CD14-positive monocyte (primary cell): Measurements from ENCODE around the gene FANCI. TPM values are rescaled to one million over a fixed set of nuclear protein-coding genes. Genes with fewer than 3 reads are reported as not detected.

Experiments used
- DNase-seq, 3 donors: peaks; one replicate each; pipeline ENCODE4 v3.0.0-alpha.2; 2011 to 2022
- H2AFZ ChIP-seq: 2 replicates; pipeline ENCODE4 v1.6.0; 2012; ENCODE audit warnings: mild to moderate bottlenecking, low read depth, low read length, inconsistent platforms; ENCODE audit not compliant: insufficient read depth, poor library complexity, severe bottlenecking
- H3K27ac ChIP-seq, 2 donors: 1 replicate in 1 of 2; 2 replicates in 1 of 2; pipeline ENCODE4 v1.5.1; 2012 to 2013; ENCODE audit warnings: low read length in 2 of 2, control low read depth in 1 of 2, inconsistent platforms in 1 of 2, low read depth in 1 of 2, mild to moderate bottlenecking in 1 of 2
- H3K27me3 ChIP-seq, 2 donors: one replicate each; pipeline versions ENCODE4 v1.6.0 to v1.6.1; 2011 to 2013; ENCODE audit warnings: low read length in 2 of 2; ENCODE audit not compliant: control insufficient read depth in 2 of 2, insufficient read depth in 2 of 2
- H3K36me3 ChIP-seq, 2 donors: replicated peaks in 1 of 2; 1 replicate in 1 of 2; 2 replicates in 1 of 2; pipeline versions ENCODE4 v1.5.1 to v1.6.1; 2012 to 2013; ENCODE audit warnings: low read length in 2 of 2, control low read depth in 1 of 2, inconsistent platforms in 1 of 2, mild to moderate bottlenecking in 1 of 2; ENCODE audit not compliant: insufficient read depth in 2 of 2, control insufficient read depth in 1 of 2
- H3K4me1 ChIP-seq, 2 donors: 1 replicate in 1 of 2; 2 replicates in 1 of 2; pipeline versions ENCODE4 v1.5.1 to v1.6.1; 2012 to 2013; ENCODE audit warnings: low read length in 2 of 2, control low read depth in 1 of 2, inconsistent platforms in 1 of 2, mild to moderate bottlenecking in 1 of 2, moderate library complexity in 1 of 2; ENCODE audit not compliant: insufficient read depth in 2 of 2, control insufficient read depth in 1 of 2
- H3K4me2 ChIP-seq: replicated peaks from 2 replicates; pipeline ENCODE3; 2012; ENCODE audit warnings: low read length, moderate library complexity, mild to moderate bottlenecking; ENCODE audit not compliant: poor library complexity, severe bottlenecking; ENCODE audit errors: extremely low read depth
- H3K4me3 ChIP-seq, 3 experiments: fragments of 200-600 bp in 1 of 3; sonication (generic) in 1 of 3; replicated peaks in 1 of 3; 1 replicate in 2 of 3; 2 replicates in 1 of 3; pipeline ENCODE4 v1.5.1; 2011 to 2013; ENCODE audit warnings: low read length in 3 of 3, mild to moderate bottlenecking in 3 of 3, control low read depth in 2 of 3, low read depth in 2 of 3, inconsistent platforms in 1 of 3, moderate library complexity in 1 of 3
- H3K79me2 ChIP-seq: 2 replicates; pipeline ENCODE4 v1.6.0; 2012; ENCODE audit warnings: mild to moderate bottlenecking, control low read depth, inconsistent platforms, low read length, moderate library complexity; ENCODE audit not compliant: insufficient read depth
- H3K9ac ChIP-seq: 2 replicates; pipeline ENCODE4 v1.6.0; 2017; ENCODE audit warnings: low read length, mild to moderate bottlenecking; ENCODE audit not compliant: insufficient read depth, poor library complexity, severe bottlenecking
- H3K9me3 ChIP-seq, 2 donors: replicated peaks in 1 of 2; 1 replicate in 1 of 2; 2 replicates in 1 of 2; pipeline versions ENCODE4 v1.5.1 to v1.6.1; 2012 to 2013; ENCODE audit warnings: low read length in 2 of 2, control low read depth in 1 of 2; ENCODE audit not compliant: control insufficient read depth in 1 of 2, insufficient read depth in 1 of 2
- H4K20me1 ChIP-seq: 2 replicates; pipeline ENCODE4 v1.6.0; 2012; ENCODE audit warnings: mild to moderate bottlenecking, low read length, control low read depth, moderate library complexity; ENCODE audit not compliant: insufficient read depth
- H3K27ac Mint-ChIP-seq, 7 donors: one replicate each; pipeline ENCODE4 v1.8.0; 2020; ENCODE audit warnings: mild to moderate bottlenecking in 7 of 7, mixed read lengths in 7 of 7, moderate library complexity in 6 of 7, inconsistent platforms in 2 of 7
- H3K27me3 Mint-ChIP-seq, 3 donors: one replicate each; pipeline ENCODE4 v1.8.0; 2021 to 2022; ENCODE audit warnings: low read depth in 3 of 3, mild to moderate bottlenecking in 3 of 3, mixed read lengths in 3 of 3, moderate library complexity in 3 of 3, inconsistent platforms in 1 of 3
- H3K36me3 Mint-ChIP-seq, 2 donors: one replicate each; pipeline ENCODE4 v1.8.0; 2020; ENCODE audit warnings: mixed read lengths in 2 of 2, inconsistent platforms in 1 of 2, mild to moderate bottlenecking in 1 of 2
- H3K4me1 Mint-ChIP-seq: one replicate; pipeline ENCODE4 v1.8.0; 2020; ENCODE audit warnings: mild to moderate bottlenecking, mixed read lengths
- H3K4me3 Mint-ChIP-seq, 2 donors: one replicate each; pipeline ENCODE4 v1.8.0; 2020; ENCODE audit warnings: mild to moderate bottlenecking in 2 of 2, mixed read lengths in 2 of 2, moderate library complexity in 1 of 2
- H3K9me3 Mint-ChIP-seq, 7 donors: one replicate each; pipeline ENCODE4 v1.8.0; 2020 to 2022; ENCODE audit warnings: mixed read lengths in 7 of 7, mild to moderate bottlenecking in 6 of 7, moderate library complexity in 6 of 7, inconsistent platforms in 2 of 7
- WGBS: methylation state at CpG from one replicate; pipeline ENCODE4 v1.1.5; 2013; ENCODE audit warnings: missing lambda C conversion rate; ENCODE audit not compliant: insufficient coverage; 5-methylcytosine and 5-hydroxymethylcytosine counted together
- intact Hi-C, 2 donors: fragments of 100-400 bp; cut with micrococcal nuclease; formaldehyde crosslinking; loops; one replicate each; pipeline versions ENCODE4 v1.15.0 to v1.15.1; 2023
- polyA plus RNA-seq, 3 donors: library from polyadenylated mRNA; depleted of rRNA in 1 of 3; unstranded in 2 of 3; stranded (reverse) in 1 of 3; fragments of 300-500 nt in 2 of 3; fragments of >200 nt in 1 of 3; fragmentation: Illumina TruSeq in 2 of 3; gene quantifications; 1 replicate in 2 of 3; 2 replicates in 1 of 3; pipeline ENCODE4 v1.2.3, GENCODE V29; 2012 to 2021
- TF ChIP-seq, protein P1 (sequence below): fragments of 200-600 bp; IDR thresholded peaks from one replicate; pipeline ENCODE4 v1.8.0; 2022; ENCODE audit warnings: antibody characterized with exemption, mild to moderate bottlenecking

The FANCI gene
- polyA plus RNA-seq, 3 donors, result 1.4 to 2.6 (median 1.5) TPM

DNA sequence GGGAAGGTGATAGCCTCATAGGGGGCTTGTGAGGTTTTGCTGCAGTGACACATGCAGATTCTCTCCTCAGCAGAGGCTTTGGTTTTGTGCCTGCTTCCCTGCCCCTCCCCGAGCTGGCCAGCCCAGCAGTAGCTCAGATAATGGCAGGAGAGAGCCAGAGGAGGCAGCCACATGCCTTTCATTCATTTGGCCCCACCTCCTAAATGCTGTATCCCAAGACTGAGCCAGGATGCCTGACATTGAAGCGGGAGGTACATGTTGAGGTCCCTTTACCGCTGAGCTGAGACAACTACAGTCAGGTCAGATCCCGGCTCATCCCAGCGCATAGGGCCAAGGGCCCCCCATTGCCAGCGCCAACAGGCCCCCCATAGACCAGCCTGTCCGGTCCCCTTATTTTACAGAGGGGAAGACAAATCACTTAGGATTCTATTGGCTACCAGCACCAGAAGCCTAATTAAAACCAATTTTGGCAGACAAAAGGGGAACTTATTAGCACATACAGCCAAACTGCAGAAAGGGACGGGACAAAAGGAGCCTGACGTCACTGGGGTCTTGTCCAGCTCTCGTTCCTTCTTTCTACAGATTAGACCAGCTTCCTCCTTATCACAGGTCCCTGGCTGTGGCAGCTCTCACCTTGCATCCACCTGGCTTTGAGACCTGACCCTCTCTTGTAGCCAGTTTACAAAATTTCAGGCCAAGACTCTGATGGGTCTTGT is 102.9 kb downstream of the FANCI start:
- Histone ChIP-seq H3K27me3 (peaks cover 0 to 11% of the 10 kb centered on the region in 2 donors), H3K9me3 (no peaks in the 10 kb centered on the region), H3K79me2 (no peaks in the 10 kb centered on the region), H3K4me1 (peaks cover 0 to 6% of the 10 kb centered on the region in 2 donors), H2AFZ (no peak overlapping the region), H3K27ac (no peak overlapping the region), H4K20me1 (no peaks in the 10 kb centered on the region), H3K9ac (no peak overlapping the region), H3K4me3 (no peak overlapping the region), H3K4me2 (no peak overlapping the region), H3K36me3 (no peaks in the 10 kb centered on the region)
- H3K4me3 Mint-ChIP-seq, result no peak overlapping the region
- peaks cover 2% of the 10 kb centered on the region for H3K4me1 Mint-ChIP-seq
- H3K36me3 Mint-ChIP-seq, result no peaks in the 10 kb centered on the region
- H3K9me3 Mint-ChIP-seq, result peaks cover 0 to 3% (median 0%) of the 10 kb centered on the region in 7 donors
- H3K27ac Mint-ChIP-seq, result no peak overlapping the region
- peak in 2 of 3 donors; percentile 38 to 52 for DNase-seq
- peaks cover 15 to 42% (median 19%) of the 10 kb centered on the region in 3 donors for H3K27me3 Mint-ChIP-seq
- TF ChIP-seq, protein P1, sequence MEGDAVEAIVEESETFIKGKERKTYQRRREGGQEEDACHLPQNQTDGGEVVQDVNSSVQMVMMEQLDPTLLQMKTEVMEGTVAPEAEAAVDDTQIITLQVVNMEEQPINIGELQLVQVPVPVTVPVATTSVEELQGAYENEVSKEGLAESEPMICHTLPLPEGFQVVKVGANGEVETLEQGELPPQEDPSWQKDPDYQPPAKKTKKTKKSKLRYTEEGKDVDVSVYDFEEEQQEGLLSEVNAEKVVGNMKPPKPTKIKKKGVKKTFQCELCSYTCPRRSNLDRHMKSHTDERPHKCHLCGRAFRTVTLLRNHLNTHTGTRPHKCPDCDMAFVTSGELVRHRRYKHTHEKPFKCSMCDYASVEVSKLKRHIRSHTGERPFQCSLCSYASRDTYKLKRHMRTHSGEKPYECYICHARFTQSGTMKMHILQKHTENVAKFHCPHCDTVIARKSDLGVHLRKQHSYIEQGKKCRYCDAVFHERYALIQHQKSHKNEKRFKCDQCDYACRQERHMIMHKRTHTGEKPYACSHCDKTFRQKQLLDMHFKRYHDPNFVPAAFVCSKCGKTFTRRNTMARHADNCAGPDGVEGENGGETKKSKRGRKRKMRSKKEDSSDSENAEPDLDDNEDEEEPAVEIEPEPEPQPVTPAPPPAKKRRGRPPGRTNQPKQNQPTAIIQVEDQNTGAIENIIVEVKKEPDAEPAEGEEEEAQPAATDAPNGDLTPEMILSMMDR, result no peak
- WGBS, result 39% methylated on average over 4 of the region's 10 CpGs
- intact Hi-C loops, result no loop called here

DNA sequence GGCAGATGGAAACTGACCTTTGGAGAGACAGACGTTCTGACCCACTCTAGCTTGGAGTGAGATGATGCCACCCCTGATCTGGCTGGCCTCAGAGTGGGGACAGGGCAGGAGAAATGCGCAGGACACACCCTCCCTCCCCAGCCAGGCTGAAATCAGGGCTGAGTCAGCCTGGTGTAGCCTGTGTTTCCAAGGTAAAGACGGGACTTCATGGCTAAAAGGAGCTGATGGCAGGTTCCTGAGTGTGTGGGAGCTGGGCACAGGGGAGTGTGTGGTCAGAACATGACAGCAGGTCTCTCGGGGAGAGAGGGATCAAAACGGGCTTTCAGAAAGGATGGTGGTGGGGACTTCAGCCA is 105.4 kb downstream of the FANCI start:
- WGBS, result 100% methylated on average over 1 of the region's 5 CpGs
- Mint-ChIP-seq H3K27ac (no peak overlapping the region), H3K4me3 (no peak overlapping the region), H3K4me1 (peaks cover 2% of the 10 kb centered on the region), H3K9me3 (peaks cover 0 to 3% (median 0%) of the 10 kb centered on the region in 7 donors), H3K27me3 (peaks cover 17 to 53% (median 24%) of the 10 kb centered on the region in 3 donors), H3K36me3 (no peaks in the 10 kb centered on the region)
- Histone ChIP-seq H3K36me3 (no peaks in the 10 kb centered on the region), H3K9me3 (no peaks in the 10 kb centered on the region), H4K20me1 (no peaks in the 10 kb centered on the region), H2AFZ (no peak overlapping the region), H3K4me1 (peaks cover 0 to 6% of the 10 kb centered on the region in 2 donors), H3K4me2 (no peak overlapping the region), H3K27me3 (peaks cover 0 to 25% of the 10 kb centered on the region in 2 donors), H3K9ac (no peak overlapping the region), H3K4me3 (no peak overlapping the region), H3K79me2 (no peaks in the 10 kb centered on the region), H3K27ac (no peak overlapping the region)
- intact Hi-C loops, result no loop called here
- no peak for DNase-seq
- TF ChIP-seq, protein P1, result no peak
